ENCODE results near the gene CRACR2A.

CRACR2A gene

DNA sequence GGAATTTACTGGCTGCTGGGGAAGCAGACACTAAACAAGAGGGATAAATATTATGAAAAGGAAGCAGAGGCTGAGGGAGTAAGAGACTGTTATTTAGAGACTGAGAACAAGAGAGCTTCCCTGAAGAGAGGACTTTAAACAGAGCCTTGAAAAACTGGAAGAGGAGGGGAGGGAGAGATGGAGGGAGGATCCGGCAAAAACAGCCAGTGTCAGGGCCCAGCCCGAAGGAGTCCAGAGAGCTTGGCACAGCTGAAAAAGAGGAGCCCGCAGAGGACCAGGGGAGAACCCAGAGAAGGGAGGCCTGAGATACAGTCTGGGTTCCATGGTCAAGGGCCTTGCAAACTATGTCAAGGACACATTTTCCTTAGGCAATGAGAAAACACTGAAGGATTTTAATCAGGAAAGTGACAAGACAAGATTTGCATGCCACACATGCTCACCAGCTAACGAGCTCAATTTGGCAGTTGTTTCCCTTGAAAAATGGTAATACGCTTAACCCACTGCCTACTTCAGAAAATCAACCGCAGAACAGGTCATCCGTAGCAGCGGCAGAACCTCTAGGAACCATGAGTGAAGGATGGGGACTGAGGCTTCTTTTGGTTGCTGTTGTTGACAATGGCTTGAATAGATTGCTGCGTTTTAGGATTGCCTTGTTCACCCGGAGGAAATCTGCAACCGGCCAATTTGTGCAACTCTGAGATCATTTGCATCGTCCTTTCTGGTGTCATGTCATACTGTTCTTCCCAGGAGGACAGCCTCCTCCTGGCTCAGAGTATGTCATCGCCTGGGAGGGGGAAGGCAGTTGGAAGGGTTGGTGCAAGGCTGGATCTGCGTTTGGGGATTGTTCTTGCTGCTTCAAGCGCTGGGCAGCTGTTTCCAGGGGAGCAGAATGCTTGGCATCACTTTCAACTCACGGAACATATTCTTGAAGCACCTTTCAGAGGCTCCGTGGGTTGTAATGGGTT is 153.7 kb downstream of the CRACR2A start:
- no peak for DNase-seq (ENCODE audit: low spot score)

DNA sequence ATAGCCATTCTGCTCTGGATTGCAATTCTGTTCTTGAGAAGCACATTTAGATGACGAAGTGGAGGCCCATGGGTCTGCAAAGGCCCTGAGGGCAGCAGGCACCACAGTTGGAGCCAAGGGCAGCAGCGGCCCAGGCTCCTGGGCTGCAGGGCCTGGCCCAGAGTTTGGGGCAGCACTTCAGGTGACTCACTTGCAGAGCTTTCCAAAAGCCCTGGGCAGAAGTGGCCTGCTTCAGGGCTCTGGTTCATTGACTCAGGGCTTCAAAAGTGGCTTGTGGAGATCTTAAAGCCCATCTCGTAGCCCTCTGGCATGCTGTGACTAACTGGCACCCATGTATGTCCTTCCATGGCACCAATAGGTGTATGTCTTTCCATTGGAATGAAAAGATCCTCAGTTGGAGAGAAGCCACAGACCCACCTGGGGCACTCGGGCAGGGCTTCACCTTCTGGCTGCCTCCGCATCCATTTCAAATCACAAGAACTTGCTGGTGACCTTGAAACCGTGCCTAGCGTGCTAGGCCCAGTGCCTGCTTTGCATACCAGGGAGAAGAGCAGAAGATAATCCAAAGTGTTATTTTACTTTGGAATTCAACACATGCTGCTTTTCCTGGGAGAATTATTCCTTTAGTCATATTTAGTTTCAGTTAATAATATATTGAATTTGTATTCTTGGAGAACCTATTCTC is 155.2 kb downstream of the CRACR2A start:
- no peak for DNase-seq (ENCODE audit: low spot score)

DNA sequence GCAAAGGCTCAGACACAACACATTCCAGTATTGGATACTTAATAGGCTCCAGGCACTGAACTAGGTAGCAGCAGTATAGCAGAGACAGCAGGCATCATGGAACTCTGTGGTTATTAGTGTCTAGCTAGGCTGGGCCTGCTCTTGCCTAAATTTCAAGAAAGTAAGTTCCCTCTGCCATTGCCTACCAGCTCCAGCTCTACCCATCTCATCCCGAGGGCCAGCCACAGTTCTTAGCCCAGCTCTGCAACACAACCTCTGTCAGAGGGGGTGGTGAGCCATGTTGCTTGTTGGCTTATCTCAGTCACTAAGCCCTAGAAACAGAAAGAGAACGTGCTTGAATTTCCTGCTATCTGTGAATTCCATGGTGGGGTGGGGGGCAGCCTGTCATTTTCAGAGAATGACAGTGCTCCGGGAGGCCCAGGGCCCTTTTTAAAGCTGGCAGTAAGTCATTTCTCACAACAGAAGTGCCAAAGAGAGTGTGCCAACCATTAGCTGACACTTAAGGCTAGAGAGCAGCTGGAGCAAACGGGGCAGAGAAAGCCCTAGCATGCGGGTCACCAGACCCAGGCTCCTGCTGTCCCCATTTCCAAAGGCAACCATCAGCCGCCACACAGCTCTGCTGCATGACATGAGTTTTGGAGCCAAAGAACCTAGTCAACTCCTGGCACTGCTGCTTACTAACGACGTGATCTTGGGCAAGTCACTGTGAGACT is 156.1 kb downstream of the CRACR2A start:
- DNase-seq (ENCODE audit: low spot score) = no peak

DNA sequence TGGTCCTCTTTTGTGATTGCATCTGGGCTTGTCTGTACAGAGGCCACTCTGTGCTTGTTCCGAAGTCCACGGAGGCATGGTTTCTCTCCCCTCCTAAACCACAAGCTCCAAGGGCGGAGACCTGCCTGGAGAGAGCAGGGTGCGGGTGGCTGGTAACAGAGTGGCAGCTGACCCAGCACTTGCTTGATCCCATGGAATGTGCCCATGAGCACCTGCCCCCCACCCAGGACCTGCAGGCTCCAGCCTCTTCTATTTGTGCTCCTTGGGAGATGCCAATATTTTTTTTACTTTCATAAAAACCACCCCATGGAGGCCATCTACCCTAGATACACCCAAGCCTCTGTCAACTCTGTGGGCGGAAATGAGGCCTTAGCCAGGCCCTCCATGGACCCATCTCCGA is 157.2 kb downstream of the CRACR2A start:
- no peak for DNase-seq (ENCODE audit: low spot score)

DNA sequence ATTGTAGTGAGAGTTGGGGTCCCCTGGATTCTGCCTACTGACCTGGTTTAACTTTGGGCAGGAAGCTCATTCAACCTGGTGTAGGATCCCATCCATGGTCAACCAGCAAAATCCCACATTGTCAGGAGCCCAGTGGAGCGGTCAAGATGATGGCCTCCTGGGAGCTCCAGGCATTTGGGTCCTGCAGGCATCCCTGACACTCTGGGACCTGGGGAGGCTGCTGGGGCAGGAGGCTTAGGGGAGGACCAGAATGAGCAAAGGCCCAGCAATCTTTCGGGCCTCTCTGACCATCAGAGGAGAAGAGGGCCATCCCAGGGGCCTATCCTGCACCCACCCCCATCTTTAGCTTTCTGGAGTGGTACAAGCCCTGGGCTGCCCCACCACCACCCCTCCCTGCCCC is 157.9 kb downstream of the CRACR2A start:
- no peak for DNase-seq (ENCODE audit: low spot score)

DNA sequence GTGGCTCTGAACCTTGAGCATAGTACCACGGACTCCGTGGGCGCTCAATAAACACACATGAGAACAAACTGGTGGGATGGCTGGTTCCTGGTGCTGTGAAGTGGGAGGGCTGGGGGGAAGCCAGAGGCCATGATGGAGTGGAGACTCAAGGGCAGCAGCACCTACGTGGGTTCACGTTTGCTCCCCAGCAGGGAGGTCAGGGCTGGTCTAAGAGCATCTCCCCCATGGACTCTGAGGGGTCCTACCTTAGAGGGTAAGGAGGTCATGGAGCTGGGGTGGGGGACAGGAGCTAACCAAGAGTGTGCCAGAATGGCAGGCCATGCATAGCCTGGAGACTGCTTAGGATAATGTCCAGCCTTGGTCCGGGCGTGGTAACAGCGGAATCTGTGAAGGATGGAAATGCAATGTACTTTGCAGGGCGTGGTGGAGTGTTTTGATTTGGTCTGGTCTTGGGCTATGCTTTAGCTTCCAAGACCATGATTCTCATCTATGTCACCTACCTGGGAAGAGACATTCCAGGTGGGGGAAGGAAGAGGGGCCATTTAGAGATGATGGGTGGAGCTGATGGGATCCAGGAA is 158.9 kb downstream of the CRACR2A start:
- no peak for DNase-seq (ENCODE audit: low spot score)

DNA sequence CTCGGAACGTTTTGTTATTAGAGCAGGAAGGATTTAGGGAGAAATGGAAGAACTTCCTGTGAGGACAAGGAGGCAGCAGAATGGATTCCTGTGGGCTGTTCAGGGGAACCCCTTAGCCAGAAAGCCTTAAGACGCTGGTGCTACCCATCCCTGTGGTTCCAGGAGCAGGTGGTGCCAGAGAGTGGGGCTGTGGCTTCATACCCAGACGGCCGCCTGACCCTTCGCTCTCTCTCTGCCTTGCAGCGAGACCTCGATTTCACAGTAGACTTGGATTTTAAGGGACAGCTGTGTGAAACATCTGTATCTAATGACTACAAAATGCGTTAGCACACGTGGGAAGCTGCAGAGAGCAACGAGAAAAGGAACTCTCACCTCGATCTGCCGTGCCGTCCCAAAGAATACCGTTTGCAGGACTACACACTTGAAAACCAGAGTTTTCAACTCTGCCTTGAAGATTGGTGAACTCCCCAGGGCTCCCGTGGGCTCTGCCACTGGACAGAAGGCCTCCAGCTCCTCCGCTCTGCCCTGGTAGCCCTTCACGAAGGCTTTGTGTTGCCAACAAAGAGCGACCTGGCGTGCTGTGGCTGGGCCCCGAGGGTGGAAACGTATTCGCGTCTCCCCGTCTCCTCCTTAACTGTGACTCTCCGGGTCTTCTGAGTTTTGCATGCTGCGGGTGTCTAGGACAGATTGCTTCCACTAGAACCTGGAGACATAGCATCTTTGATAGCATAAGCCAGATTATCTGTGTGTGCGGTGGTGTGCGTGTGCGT is 159.9 kb downstream of the CRACR2A start:
- DNase-seq (ENCODE audit: low spot score) = no peak

DNA sequence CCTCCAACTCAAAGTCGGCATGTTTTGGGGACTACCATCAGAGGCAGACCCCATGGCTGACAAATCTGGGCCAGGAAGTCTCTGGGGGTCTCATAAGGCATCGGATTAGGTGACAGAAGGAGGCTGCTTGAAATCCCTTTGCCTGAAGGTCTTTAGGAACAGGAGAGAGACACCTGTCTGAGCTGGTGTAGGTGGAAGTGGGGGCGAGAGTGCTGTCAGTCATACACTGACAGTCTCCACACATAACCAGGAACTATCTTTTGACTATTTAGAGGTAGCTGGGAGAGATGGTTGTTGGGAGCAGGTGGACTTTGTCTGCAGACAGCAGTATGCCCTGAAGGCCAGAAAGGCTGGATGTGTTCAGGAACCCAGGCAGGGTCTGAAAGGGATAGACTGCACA is 163.2 kb downstream of the CRACR2A start:
- DNase-seq (ENCODE audit: low spot score) = no peak

DNA sequence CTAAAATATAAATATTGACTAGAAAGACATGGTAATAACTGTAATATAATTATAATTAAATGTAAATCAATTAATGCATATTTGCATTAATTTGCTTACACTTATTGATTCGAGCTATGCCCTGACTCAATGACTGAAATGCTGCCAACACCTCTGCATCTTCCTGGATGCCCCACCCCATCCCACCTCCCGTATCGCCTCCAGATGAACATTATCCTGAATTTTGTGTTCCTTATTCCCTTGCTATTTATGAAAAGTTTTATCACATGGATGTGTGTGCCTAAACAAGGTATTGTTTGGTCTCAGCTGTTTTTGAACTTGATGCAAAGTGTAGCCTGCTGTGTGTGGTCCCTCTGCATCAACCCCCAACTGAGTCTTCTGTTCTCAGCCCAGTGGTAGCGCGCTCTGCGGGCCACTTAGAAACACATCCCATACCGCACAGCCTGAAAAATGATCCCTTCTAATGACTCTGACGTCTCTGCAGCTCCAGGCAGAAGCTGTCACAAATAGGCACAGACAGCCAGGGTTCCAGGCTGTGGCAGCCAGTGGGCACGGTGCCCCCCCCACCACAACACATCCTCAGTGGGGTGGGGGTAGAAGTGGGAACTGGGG is 165.4 kb downstream of the CRACR2A start:
- DNase-seq (ENCODE audit: low spot score) = no peak

DNA sequence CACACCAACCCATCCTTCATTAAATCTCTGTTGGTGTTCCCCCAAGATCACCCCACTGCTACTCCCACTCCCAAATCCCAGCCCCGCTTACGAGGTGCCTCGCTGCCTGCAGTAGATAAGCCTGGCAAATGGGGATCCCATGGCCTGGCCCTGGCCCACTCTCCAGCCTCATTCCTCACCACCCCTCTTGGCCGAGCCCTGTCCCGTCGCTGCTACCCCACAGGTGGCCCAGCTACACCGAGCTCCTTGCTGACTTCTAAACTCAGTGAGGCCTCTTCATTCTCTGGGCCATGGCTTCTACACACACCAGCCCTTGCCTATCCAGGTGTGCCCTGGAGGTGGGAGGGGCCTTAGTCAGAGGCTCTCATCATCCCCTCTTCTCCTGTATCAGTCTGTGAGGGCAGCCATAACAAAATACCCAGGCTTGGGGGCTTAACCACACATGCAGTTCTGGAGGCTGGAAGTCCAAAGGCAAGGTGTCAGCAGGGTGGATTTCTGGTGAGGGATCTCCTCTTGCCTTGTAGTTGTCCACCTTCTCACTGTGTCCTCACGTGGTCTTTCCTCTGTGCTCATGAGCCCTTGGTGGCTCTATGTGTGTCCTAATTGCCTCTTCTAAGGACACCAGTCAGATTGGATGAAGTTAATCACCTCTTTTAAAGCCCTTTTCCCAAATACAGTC is 169.1 kb downstream of the CRACR2A start:
- no peak for DNase-seq (ENCODE audit: low spot score)

DNA sequence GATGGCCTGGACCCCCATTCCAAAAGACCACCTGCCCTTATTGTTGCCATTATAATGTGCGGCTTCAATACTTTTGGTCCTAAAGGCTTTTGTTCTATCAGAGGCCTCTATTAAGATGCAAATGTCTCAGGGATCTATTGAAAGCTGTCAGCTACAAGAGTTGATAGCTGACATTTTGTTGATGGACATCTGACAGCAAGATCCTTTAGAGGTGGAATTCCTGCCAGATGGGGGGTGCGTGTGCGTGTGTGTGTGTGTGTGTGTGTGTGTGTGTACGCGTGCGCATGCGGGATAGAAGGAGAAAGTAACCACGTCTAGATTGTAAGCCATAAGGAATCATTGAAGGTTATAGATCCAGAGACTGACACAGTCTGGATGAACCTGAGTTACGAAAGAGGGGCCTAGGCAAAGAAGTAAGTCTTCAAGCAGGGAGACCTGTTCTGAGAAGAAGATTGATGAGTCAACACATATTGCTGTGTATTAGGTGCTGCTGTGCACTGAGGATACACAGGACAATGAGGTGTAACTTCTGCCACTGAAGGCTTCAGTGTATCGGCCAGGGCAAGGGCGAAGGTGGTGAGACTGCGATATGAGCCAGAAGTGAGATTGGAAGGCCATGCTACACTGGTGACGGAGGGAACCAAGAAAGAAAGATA is 172.7 kb downstream of the CRACR2A start:
- no peak for DNase-seq (ENCODE audit: low spot score)

DNA sequence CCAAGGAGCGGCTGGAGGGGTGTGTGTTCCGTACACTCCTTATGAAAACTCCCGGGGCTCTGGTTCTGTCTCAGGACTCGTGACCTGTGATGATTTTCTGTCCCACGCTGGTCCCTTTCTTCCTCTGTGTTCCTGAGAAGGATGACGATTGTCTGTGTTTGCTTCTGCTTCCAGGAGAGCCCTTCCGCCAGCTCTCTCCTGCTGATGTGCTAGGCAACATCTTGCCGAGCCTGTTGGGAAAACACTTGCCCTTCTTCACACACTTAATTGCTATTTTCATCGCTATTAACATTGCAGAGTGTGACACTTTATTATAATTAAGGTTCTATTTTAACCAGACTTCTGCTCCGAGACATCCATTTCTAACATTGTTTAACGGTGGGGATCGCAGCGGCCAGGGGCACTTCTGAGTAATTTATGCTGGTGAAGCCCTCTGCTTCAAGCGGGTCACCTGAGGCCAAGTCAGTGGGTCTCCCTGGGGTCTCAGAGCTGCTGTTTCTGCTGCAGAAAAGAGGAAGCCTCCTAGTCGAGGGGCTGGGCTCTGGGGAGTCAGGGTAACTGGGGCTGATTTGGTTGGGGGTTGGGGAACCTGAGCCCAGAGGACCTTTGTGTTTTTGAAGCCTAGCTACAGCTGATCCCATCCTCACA is 173.3 kb downstream of the CRACR2A start:
- no peak for DNase-seq (ENCODE audit: low spot score)

DNA sequence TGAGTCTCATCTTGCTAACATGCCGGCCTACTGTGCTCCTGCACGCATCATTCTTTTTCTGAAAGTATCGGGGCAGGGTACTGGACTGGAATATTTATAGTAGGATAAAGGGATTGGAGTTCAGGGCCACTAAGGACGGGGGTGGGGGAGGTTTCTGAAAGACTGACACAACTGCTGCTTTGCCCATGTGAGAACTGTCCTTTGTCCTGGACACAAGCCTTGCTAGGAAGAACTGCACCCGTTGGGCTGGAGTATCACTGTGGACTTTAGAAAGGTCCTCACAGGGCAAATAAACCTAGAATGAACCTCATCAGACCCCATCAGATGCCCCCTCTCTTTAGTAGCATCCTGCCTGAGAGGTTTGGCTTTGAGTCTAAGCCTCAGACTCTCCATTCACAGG is 174.4 kb downstream of the CRACR2A start:
- DNase-seq (ENCODE audit: low spot score) = no peak

DNA sequence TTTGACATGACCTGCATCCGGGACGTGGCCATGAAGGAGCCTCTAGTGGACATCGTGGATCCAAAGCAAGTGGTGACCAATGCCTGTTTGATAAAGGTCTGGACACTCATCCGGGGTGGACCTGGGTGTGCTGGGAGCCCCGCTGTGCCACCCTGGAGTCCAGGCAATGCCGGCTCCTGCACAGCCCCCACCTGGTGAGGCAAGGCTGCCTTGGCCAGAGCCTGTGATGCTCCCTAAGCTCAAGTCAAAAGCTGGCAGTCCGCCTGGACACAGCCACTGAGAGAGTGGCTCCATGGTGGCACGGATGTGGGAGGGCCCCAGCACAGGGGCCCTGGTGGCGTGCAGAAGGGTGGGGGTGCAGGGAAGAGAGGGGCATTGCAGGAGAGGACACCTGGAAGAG is 176.0 kb downstream of the CRACR2A start:
- no peak for DNase-seq (ENCODE audit: low spot score)

DNA sequence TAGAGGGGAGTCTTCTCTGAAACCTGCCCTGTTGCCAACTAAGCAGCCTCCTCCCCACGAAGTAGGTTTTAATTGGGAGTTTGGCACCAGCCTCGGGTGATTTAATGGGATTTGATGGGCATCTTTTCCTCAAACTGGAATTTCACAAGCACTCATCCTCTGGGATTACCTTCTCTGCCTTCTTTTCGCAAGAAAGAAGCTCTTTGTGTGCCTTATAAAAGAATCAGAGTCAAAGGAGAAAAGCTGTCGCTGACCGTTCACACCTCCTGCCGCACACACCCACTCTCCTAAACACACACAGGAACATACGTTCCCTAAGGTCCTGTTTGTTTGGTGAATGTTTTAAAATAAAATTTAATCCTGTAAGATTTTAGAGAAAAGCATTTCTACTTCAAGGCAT is 177.9 kb downstream of the CRACR2A start:
- DNase-seq (ENCODE audit: low spot score) = no peak

DNA sequence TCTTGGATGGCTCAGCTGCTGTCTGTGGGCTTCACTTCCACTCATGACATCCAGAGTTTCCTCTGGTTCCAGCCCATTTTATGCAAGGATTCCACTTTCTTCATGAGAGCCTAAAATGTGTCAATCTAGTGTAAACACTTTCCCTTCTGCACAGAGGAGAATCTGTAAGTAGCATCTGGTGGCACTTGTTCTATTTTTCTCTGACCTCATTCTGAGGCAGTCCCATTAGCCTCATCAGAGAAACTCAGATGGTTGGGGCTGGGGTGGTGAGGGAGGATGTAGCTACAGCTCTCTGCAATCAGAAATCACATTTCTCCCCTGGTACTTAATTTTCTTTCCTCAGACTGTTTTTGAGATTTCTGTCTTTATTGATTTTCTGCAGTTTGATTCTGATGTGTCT is 180.3 kb downstream of the CRACR2A start:
- DNase-seq (ENCODE audit: low spot score) = no peak

DNA sequence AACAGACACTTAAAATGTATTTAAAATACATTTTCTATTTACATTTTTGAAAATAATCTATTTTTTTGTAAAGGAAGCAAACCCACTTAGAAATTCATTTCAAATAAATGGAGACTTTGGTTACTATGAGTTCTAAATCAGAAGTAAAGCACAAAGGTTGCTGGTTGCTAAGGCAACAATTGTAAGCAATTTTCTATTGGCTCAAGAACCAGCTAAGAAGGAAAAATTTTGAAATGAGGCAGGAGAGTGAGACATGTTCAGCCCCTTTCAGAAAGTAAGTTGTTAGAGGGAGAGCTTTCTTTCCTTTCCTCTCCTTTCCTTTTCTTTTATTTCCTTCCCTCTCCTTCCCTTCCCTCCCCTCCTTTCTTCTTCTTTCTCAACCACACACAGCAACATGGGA is 181.2 kb downstream of the CRACR2A start:
- DNase-seq (ENCODE audit: low spot score) = no peak

DNA sequence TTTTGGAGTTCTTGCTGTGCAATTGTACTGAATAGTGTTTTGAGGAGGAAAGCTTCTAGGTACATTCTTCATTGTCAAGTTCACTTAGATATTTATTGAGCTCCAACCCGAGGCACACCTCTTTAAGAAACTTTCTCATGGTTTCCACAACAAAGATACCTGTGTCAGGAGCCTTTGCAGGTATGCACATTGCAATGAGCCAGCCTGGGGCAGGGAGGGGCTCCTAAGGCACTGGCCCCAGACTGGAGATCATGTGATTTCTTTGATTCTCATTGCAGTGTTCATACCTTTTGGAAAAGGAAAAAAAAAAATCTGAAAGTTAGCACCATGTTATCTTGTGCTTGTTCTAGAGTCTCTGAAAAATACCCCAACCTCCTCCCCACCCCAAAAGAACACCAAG is 181.6 kb downstream of the CRACR2A start:
- no peak for DNase-seq (ENCODE audit: low spot score)

DNA sequence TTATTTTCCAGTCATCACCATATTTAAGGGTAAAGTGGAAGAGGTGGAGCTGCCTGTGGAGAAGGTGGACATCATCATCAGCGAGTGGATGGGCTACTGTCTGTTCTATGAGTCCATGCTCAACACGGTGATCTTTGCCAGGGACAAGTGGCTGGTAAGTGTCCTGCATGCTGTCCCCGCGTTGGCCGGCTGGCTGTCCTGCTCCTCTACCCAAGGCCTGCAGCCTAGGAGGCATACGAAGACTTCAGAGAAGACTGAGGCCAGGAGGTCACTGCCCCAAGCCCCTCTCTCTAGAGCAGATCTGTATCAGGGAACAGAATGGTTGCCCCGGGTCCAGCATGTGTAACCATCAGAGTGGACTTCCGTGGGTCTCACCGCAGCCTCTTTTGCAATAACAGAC is 184.2 kb downstream of the CRACR2A start:
- DNase-seq (ENCODE audit: low spot score) = no peak

DNA sequence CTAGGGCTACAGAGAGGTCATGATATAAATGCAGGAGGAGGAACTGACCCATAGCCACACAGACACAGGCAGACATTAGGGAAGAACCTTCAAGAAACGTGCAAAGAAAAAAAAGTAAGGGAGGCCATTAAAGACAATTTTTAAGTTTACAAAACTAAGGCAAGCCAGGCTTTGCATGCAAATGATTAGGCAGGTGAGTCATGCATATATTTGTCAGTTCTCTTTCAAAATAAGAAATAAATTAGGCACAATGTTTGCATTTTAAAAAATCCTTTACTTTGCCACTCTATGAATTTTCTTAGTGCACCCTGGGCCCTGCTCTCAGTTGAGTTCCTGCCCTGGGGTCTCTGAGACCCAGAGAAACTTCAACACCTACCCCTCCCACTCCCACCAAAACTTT is 186.9 kb downstream of the CRACR2A start:
- no peak for DNase-seq (ENCODE audit: low spot score)
